Activated CD8-positive, alpha-beta memory T cell treated with anti-CD3 and anti-CD28 coated beads for 1 hour (primary cell): Measurements from ENCODE around the gene RAB3A.

Source experiments
- DNase-seq, 2 donors: peaks; one replicate each; pipeline ENCODE4 v3.0.0-alpha.2; 2020; ENCODE audit warnings: low read depth in 1 of 2; ENCODE audit errors: extremely low read depth in 1 of 2

The RAB3A gene

GRCh38 chr19:18203863-18204393 lies at the start of gene RAB3A:
Gene RAB3A, minus strand, starts transcription at chr19:18204042. Its CDS starts 1,302 bp downstream, at chr19:18202740.
- peak; percentile 98 to 99 for DNase-seq

GRCh38 chr19:18253130-18253529 lies 49.3 kb upstream of the RAB3A start:
- no peak for DNase-seq

GRCh38 chr19:18252370-18252717 lies 48.5 kb upstream of the RAB3A start:
- no peak for DNase-seq

- DNase-seq: peak; percentile 51 to 69
These were observed 47.9 kb upstream of the RAB3A start for GRCh38 chr19:18251587-18252369.

- no peak for DNase-seq
These were observed 46.0 kb upstream of the RAB3A start for GRCh38 chr19:18249834-18250233.

GRCh38 chr19:18245297-18245696 lies 41.5 kb upstream of the RAB3A start:
- DNase-seq: no peak

GRCh38 chr19:18239303-18239702 lies 35.5 kb upstream of the RAB3A start:
- DNase-seq: no peak

- DNase-seq: no peak
These were observed 30.4 kb upstream of the RAB3A start for GRCh38 chr19:18234194-18234593.

GRCh38 chr19:18233224-18233825 lies 29.5 kb upstream of the RAB3A start:
- peak in 1 of 2 donors; percentile 24 for DNase-seq

- DNase-seq: no peak
These were observed 28.8 kb upstream of the RAB3A start for GRCh38 chr19:18232540-18233223.

- no peak for DNase-seq
These were observed 27.9 kb upstream of the RAB3A start for GRCh38 chr19:18231775-18232174.

- no peak for DNase-seq
These were observed 27.3 kb upstream of the RAB3A start for GRCh38 chr19:18230941-18231734.

- DNase-seq: no peak
These were observed 26.1 kb upstream of the RAB3A start for GRCh38 chr19:18229915-18230314.

GRCh38 chr19:18229474-18229873 lies 25.6 kb upstream of the RAB3A start:
- no peak for DNase-seq

- no peak for DNase-seq
These were observed 24.0 kb upstream of the RAB3A start for GRCh38 chr19:18227781-18228271.

- DNase-seq: no peak
These were observed 23.3 kb upstream of the RAB3A start for GRCh38 chr19:18226956-18227780.

GRCh38 chr19:18225702-18226468 lies 22.0 kb upstream of the RAB3A start, which contains the start of gene PDE4C:
Gene PDE4C, minus strand, starts transcription at chr19:18226438. Its CDS starts 23 bp downstream, at chr19:18226415.
- DNase-seq: no peak

- no peak for DNase-seq
These were observed 21.5 kb upstream of the RAB3A start for GRCh38 chr19:18225355-18225701.
